ENCODE results near the gene MVK. TPM values are rescaled to one million over a fixed set of nuclear protein-coding genes. Genes with fewer than 3 reads are reported as not detected.

Gene MVK
- total RNA-seq, 3 donors from 2014 or later, result 18.9 to 30.0 (median 29.8) TPM

GRCh38 chr12:109626378-109627115 is 53.0 kb downstream of the MVK start:
- no peak overlapping the region for H3K4me3 ChIP-seq
- peaks cover 6% of the 10 kb centered on the region for H3K4me1 ChIP-seq (ENCODE audit: low read depth)
- intact Hi-C loops (cut with DNase I, micrococcal nuclease), result no loop called here
- no peaks in the 10 kb centered on the region for H3K9me3 ChIP-seq
- no peak for TF ChIP-seq CTCF (IDR thresholded peaks at IDR 0.05)
- ATAC-seq, result no peak
- no peaks in the 10 kb centered on the region for H3K36me3 ChIP-seq (ENCODE audit: low read depth)
- DNase-seq, result no peak

- ATAC-seq, result no peak
- H3K4me1 ChIP-seq (ENCODE audit: low read depth), result no peaks in the 10 kb centered on the region
- intact Hi-C loops (cut with DNase I, micrococcal nuclease), result no loop called here
Measured at GRCh38 chr12:109627633-109628032, 54.0 kb downstream of the MVK start.

GRCh38 chr12:109630107-109630506 is 56.5 kb downstream of the MVK start:
- TF ChIP-seq CTCF (IDR thresholded peaks at IDR 0.05), result no peak
- intact Hi-C loops (cut with DNase I, micrococcal nuclease), result no loop called here
- H3K36me3 ChIP-seq (ENCODE audit: low read depth), result no peaks in the 10 kb centered on the region
- no peak overlapping the region for H3K4me3 ChIP-seq
- no peaks in the 10 kb centered on the region for H3K9me3 ChIP-seq
- DNase-seq (no peak), ATAC-seq (no peak)
- no peaks in the 10 kb centered on the region for H3K4me1 ChIP-seq (ENCODE audit: low read depth)

More at GRCh38 chr12:109627633-109628032, 54.0 kb downstream of the MVK start:
- H3K4me3 ChIP-seq, result no peak overlapping the region
- H3K36me3 ChIP-seq (ENCODE audit: low read depth), result no peaks in the 10 kb centered on the region
- no peaks in the 10 kb centered on the region for H3K9me3 ChIP-seq
- TF ChIP-seq CTCF (IDR thresholded peaks at IDR 0.05), result no peak
- DNase-seq, result no peak

GRCh38 chr12:109630815-109631214 is 57.2 kb downstream of the MVK start:
- DNase-seq (no peak), ATAC-seq (peak; percentile 25)
- TF ChIP-seq CTCF (IDR thresholded peaks at IDR 0.05), result no peak
- intact Hi-C loops (cut with DNase I, micrococcal nuclease), result no loop called here
- Histone ChIP-seq H3K36me3 (ENCODE audit: low read depth) (no peaks in the 10 kb centered on the region), H3K4me3 (no peak overlapping the region), H3K9me3 (no peaks in the 10 kb centered on the region), H3K4me1 (ENCODE audit: low read depth) (no peaks in the 10 kb centered on the region)

GRCh38 chr12:109631302-109631701 is 57.7 kb downstream of the MVK start:
- Histone ChIP-seq H3K4me1 (ENCODE audit: low read depth) (no peaks in the 10 kb centered on the region), H3K9me3 (no peaks in the 10 kb centered on the region), H3K36me3 (ENCODE audit: low read depth) (no peaks in the 10 kb centered on the region), H3K4me3 (no peak overlapping the region)
- no peak for TF ChIP-seq CTCF (IDR thresholded peaks at IDR 0.05)
- DNase-seq (no peak), ATAC-seq (no peak)
- intact Hi-C loops (cut with DNase I, micrococcal nuclease), result no loop called here

Measured in mucosa of descending colon (tissue), 3 donors.